HepG2 (cell line): ENCODE measurements around the gene NCR3LG1. TPM values are rescaled to one million over a fixed set of nuclear protein-coding genes. Genes with fewer than 3 reads are reported as not detected.

Experiments
- ATAC-seq: fragments of 200-7000 bp; cut with Tn5 transposase; 3 replicates; pipeline ENCODE4 v1.9.1; 2020; ENCODE audit warnings: mild to moderate bottlenecking, moderate library complexity
- BruUV-seq: library from RNA; stranded (reverse); fragments of 400-500 nt; replicated peaks from 2 replicates; lab custom pipeline; 2021; lab: Mats Ljungman, UMichigan
- CTCF ChIA-PET: fragments of 300-600 bp; formaldehyde crosslinking; extraction: SDS; loops from one replicate; lab custom pipeline; 2021; ENCODE audit warnings: low total read pairs, inconsistent platforms, low intra/inter-chr PET ratio; lab: Yijun Ruan, JAX
- POLR2A ChIA-PET: fragments of 350-600 bp; sonication (Branson Sonifier 250); formaldehyde crosslinking; loops from one replicate; lab custom pipeline; 2020; ENCODE audit warnings: antibody characterized with exemption, inconsistent platforms; lab: Yijun Ruan, JAX
- DNase-seq: peaks from one replicate; pipeline ENCODE4 v3.0.0-alpha.2; 2015; ENCODE audit warnings: low spot score
- FAIRE-seq: peaks from 3 replicates; lab custom pipeline; 2011; peaks lifted over from hg19 to GRCh38; lab: Jason Lieb, UNC
- H2AFZ ChIP-seq: one replicate; pipeline ENCODE4 v1.6.1; 2011; ENCODE audit warnings: low read length, inconsistent platforms
- H3K27ac ChIP-seq: fragments of 300-600 bp; 3 replicates; pipeline ENCODE4 v1.8.0; 2011; ENCODE audit warnings: mixed run types, mild to moderate bottlenecking, mixed read lengths, low read length, inconsistent platforms; ENCODE audit not compliant: insufficient read depth; ENCODE audit errors: extremely low read length
- H3K27me3 ChIP-seq, 2 experiments: fragments of 200-600 bp in 1 of 2; 2 replicates in 1 of 2; 3 replicates in 1 of 2; pipeline versions ENCODE4 v1.6.0 to v1.8.0; 2011; ENCODE audit warnings: low read length in 2 of 2, mild to moderate bottlenecking in 2 of 2, moderate library complexity in 2 of 2, inconsistent platforms in 1 of 2; ENCODE audit not compliant: insufficient read depth in 2 of 2, control insufficient read depth in 1 of 2
- H3K36me3 ChIP-seq, 2 experiments: fragments of 200-600 bp in 1 of 2; replicated peaks in 1 of 2; 2 replicates in 1 of 2; 3 replicates in 1 of 2; pipeline versions ENCODE4 v1.5.1 to v1.8.0; 2011; ENCODE audit warnings: low read length in 2 of 2, inconsistent platforms in 1 of 2; ENCODE audit not compliant: insufficient read depth in 2 of 2, control insufficient read depth in 1 of 2
- H3K4me1 ChIP-seq: 2 replicates; pipeline ENCODE4 v1.5.1; 2012; ENCODE audit warnings: low read length, inconsistent platforms; ENCODE audit not compliant: insufficient read depth
- H3K4me2 ChIP-seq: 2 replicates; pipeline ENCODE4 v1.6.0; 2011; ENCODE audit warnings: low read depth, low read length, inconsistent platforms
- H3K4me3 ChIP-seq, 3 experiments: fragments of 200-600 bp in 1 of 3; sonication (generic), shearing (Covaris generic) in 1 of 3; replicated peaks in 1 of 3; 2 replicates each; pipeline ENCODE4 v1.5.1; 2011 to 2016; ENCODE audit warnings: low read length in 3 of 3, inconsistent platforms in 2 of 3, low read depth in 2 of 3, mild to moderate bottlenecking in 2 of 3, control low read depth in 1 of 3, mixed read lengths in 1 of 3; ENCODE audit not compliant: insufficient read depth in 1 of 3
- H3K79me2 ChIP-seq: one replicate; pipeline ENCODE4 v1.6.1; 2011; ENCODE audit warnings: low read length, inconsistent platforms; ENCODE audit not compliant: insufficient read depth
- H3K9ac ChIP-seq: 2 replicates; pipeline ENCODE4 v1.6.0; 2011; ENCODE audit warnings: mild to moderate bottlenecking, low read depth, low read length, inconsistent platforms; ENCODE audit not compliant: insufficient read depth
- H3K9me3 ChIP-seq: 2 replicates; pipeline ENCODE4 v1.5.1; 2012; ENCODE audit warnings: mild to moderate bottlenecking, low read length
- H4K20me1 ChIP-seq: 2 replicates; pipeline ENCODE4 v1.6.0; 2011; ENCODE audit warnings: inconsistent platforms, mild to moderate bottlenecking, low read length, moderate library complexity; ENCODE audit not compliant: insufficient read depth
- DMTF1 ChIP-seq: sonication (generic); formaldehyde crosslinking; IDR thresholded peaks from 2 replicates; pipeline ENCODE4 v1.4.0; 2020; ENCODE audit warnings: mild to moderate bottlenecking, missing genetic modification reagents
- KLF15 ChIP-seq: sonication (generic); formaldehyde crosslinking; IDR thresholded peaks from 2 replicates; pipeline ENCODE4 v1.8.1; 2023; ENCODE audit warnings: borderline replicate concordance, mild to moderate bottlenecking, inconsistent platforms, missing genetic modification reagents, mixed read lengths
- MAFF ChIP-seq: IDR thresholded peaks from 2 replicates; pipeline ENCODE4 v1.6.1; 2011; ENCODE audit warnings: low read depth, low read length, improper control_type of control experiment
- MAFK ChIP-seq, 2 experiments: IDR thresholded peaks in 1 of 2; conservative IDR thresholded peaks in 1 of 2; 2 replicates each; pipeline ENCODE4 v1.6.1; 2011; ENCODE audit warnings: improper control_type of control experiment in 2 of 2, low read length in 2 of 2
- RFX5 ChIP-seq: IDR thresholded peaks from 2 replicates; pipeline ENCODE4 v1.6.1; 2011; ENCODE audit warnings: low read depth, low read length, improper control_type of control experiment
- SMAD9 ChIP-seq: sonication (generic); formaldehyde crosslinking; IDR thresholded peaks from 2 replicates; pipeline ENCODE4 v1.5.1; 2020; ENCODE audit warnings: mild to moderate bottlenecking, missing genetic modification reagents
- SNRNP70 ChIP-seq: fragments of 200-400 bp; formaldehyde crosslinking; IDR thresholded peaks from 2 replicates; pipeline ENCODE4 v1.6.1; 2017; ENCODE audit warnings: mild to moderate bottlenecking, low read depth, low read length, moderate library complexity
- TMF1 ChIP-seq: sonication (generic); formaldehyde crosslinking; IDR thresholded peaks from 2 replicates; pipeline ENCODE4 v1.8.1; 2022; ENCODE audit warnings: low read depth, missing genetic modification reagents
- ZNF280D ChIP-seq: sonication (generic); formaldehyde crosslinking; IDR thresholded peaks from 2 replicates; pipeline ENCODE4 v1.5.1; 2020; ENCODE audit warnings: mild to moderate bottlenecking, missing genetic modification reagents
- ZNF343 ChIP-seq: sonication (generic); formaldehyde crosslinking; IDR thresholded peaks from 2 replicates; pipeline ENCODE4 v1.4.0; 2020; ENCODE audit warnings: mild to moderate bottlenecking, missing genetic modification reagents
- WGBS: methylation state at CpG from one replicate; pipeline ENCODE4 v1.1.6; 2017; ENCODE audit warnings: low lambda C conversion rate; 5-methylcytosine and 5-hydroxymethylcytosine counted together
- in situ Hi-C: cut with HindIII; loops from 2 replicates; pipeline ENCODE4 v1.10.0; 2017; ENCODE audit warnings: low pct_unique_long_range_greater_than_20kb; ENCODE audit not compliant: extremely low pct_ligation_motif_present
- intact Hi-C: fragments of 100-400 bp; cut with micrococcal nuclease; formaldehyde crosslinking; loops from one replicate; pipeline ENCODE4 v1.10.0; 2022; ENCODE audit not compliant: unreplicated experiment
- polyA plus RNA-seq, 8 experiments: library from polyadenylated mRNA; depleted of rRNA in 3 of 8; stranded (reverse) in 7 of 8; unstranded in 1 of 8; fragments of >200 nt; fragmentation: Illumina TruSeq in 4 of 8; extraction: Trizol in 4 of 8; gene quantifications; 2 replicates each; pipeline versions ENCODE4 v1.2.1 to v1.2.3, GENCODE V29; 2011 to 2016; ENCODE audit warnings: low read depth in 4 of 8, missing spikeins in 1 of 8, mixed read lengths in 1 of 8; ENCODE audit not compliant: insufficient read depth in 1 of 8
- total RNA-seq, 5 experiments: library from RNA; depleted of rRNA; stranded (reverse); fragments of >200 nt; fragmentation: Illumina TruSeq; extraction: Trizol; gene quantifications; 2 replicates each; pipeline ENCODE4 v1.2.3, GENCODE V29; 2016; ENCODE audit warnings: low read depth in 1 of 5
- TF ChIP-seq, protein P1 (sequence below): sonication (generic); formaldehyde crosslinking; IDR thresholded peaks from 2 replicates; pipeline ENCODE4 v1.4.0; 2020; ENCODE audit warnings: missing genetic modification reagents
- TF ChIP-seq, protein P2 (sequence below): sonication (generic); formaldehyde crosslinking; IDR thresholded peaks from 2 replicates; pipeline ENCODE4 v1.5.0; 2020; ENCODE audit warnings: mild to moderate bottlenecking, missing genetic modification reagents

NCR3LG1 gene
- total and polyA plus RNA-seq, 2 of the 13 experiments (the other 11 are each of a cell fraction or from before 2014, with no cell fraction given) = 16.1 to 25.1 TPM

DNA sequence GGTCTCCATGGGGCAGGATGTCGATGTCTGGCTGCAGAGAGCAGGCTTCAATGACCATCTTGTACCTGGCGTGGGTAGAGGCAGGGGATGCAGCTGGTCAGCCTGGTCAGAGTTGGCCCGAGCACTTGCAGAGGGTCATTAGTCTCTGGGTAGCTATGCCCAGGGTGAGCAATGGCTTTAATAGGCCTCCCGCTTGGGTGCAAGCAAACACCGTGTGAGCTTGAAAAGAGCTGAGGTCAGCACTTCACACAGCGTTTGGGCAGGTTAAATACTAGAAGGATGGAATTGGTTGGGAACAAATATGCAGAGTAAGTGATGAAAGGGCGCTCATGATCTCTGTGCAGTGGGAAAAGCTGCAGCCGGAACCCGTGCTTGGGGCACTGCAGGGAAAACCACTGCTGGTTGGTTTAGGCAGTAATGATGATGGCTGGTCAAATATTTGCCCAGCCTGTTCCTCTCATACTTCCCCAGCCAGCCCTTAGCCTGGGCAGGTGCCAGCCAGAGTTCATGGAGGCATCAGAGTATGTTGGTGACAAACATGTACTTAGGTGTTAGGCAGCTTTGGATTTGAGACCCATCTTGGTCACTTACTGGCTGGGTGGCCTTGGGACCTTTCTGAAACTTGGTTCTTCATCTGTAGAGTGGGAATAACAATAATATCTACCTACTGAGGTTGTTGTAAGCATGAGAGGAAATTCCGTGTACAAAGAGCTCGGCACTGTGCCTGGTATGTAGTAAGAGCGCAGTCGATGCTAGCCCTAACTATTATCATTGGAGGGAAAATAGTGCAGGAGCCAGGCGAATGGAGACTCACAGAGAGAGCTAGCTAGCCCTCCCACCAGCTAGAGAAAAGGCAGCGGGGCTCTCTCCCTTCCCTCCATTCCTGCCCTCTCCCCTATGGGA, 62.1 kb downstream of the NCR3LG1 start:
- 32% methylated on average over 14 of the region's 15 CpGs for WGBS
- H3K27ac ChIP-seq = no peak overlapping the region
- TF ChIP-seq RFX5 (peak; percentile 66), ZNF343 (CRISPR knock-in tag) (no peak), TMF1 (CRISPR knock-in tag) (no peak), SNRNP70 (no peak), ZNF280D (CRISPR knock-in tag) (no peak), MAFF (peak; percentile 98), KLF15 (no peak), MAFK (conservative IDR thresholded peaks at IDR 0.05 in 1 of 2, IDR thresholded peaks at IDR 0.05 in 1 of 2; ENCODE audit: low read length in 2 of 2) (peak; percentile 96 to 99), DMTF1 (CRISPR knock-in tag) (no peak), SMAD9 (CRISPR knock-in tag) (no peak)
- TF ChIP-seq, protein P1, sequence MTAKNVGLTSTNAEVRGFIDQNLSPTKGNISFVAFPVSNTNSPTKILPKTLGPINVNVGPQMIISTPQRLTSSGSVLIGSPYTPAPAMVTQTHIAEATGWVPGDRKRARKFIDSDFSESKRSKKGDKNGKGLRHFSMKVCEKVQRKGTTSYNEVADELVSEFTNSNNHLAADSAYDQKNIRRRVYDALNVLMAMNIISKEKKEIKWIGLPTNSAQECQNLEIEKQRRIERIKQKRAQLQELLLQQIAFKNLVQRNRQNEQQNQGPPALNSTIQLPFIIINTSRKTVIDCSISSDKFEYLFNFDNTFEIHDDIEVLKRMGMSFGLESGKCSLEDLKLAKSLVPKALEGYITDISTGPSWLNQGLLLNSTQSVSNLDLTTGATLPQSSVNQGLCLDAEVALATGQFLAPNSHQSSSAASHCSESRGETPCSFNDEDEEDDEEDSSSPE (CRISPR knock-in tag) = no peak
- TF ChIP-seq, protein P2, sequence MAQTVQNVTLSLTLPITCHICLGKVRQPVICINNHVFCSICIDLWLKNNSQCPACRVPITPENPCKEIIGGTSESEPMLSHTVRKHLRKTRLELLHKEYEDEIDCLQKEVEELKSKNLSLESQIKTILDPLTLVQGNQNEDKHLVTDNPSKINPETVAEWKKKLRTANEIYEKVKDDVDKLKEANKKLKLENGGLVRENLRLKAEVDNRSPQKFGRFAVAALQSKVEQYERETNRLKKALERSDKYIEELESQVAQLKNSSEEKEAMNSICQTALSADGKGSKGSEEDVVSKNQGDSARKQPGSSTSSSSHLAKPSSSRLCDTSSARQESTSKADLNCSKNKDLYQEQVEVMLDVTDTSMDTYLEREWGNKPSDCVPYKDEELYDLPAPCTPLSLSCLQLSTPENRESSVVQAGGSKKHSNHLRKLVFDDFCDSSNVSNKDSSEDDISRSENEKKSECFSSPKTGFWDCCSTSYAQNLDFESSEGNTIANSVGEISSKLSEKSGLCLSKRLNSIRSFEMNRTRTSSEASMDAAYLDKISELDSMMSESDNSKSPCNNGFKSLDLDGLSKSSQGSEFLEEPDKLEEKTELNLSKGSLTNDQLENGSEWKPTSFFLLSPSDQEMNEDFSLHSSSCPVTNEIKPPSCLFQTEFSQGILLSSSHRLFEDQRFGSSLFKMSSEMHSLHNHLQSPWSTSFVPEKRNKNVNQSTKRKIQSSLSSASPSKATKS = no peak
- TF ChIP-seq, all 625 proteins: peak for 3

More for the DNA sequence above, 62.1 kb downstream of the NCR3LG1 start:
- in situ Hi-C loops = no loop called here
- FAIRE-seq (no peak), DNase-seq (peak; percentile 44), ATAC-seq (peak; percentile 74)
- Histone ChIP-seq H3K4me1 (peaks cover 10% of the 10 kb centered on the region), H3K79me2 (no peaks in the 10 kb centered on the region), H2AFZ (no peak overlapping the region), H3K27me3 (peaks cover 0 to 3% of the 10 kb centered on the region in 2 experiments; a peak in 2 of 5 replicates), H3K9me3 (no peaks in the 10 kb centered on the region), H3K36me3 (no peaks in the 10 kb centered on the region), H3K9ac (no peak overlapping the region), H3K4me3 (no peak overlapping the region), H4K20me1 (no peaks in the 10 kb centered on the region), H3K4me2 (no peak overlapping the region)
- no TSS peak for BruUV-seq
- ChIA-PET POLR2A (no interaction called here), CTCF (no interaction called here)
- intact Hi-C loops = no loop called here
